ENCODE results near the gene SEPTIN5. TPM values are rescaled to one million over a fixed set of nuclear protein-coding genes. Genes with fewer than 3 reads are reported as not detected.

The SEPTIN5 gene
- total and polyA plus RNA-seq, 7 donors, result 3.7 to 10.9 (median 7.0) TPM

DNA sequence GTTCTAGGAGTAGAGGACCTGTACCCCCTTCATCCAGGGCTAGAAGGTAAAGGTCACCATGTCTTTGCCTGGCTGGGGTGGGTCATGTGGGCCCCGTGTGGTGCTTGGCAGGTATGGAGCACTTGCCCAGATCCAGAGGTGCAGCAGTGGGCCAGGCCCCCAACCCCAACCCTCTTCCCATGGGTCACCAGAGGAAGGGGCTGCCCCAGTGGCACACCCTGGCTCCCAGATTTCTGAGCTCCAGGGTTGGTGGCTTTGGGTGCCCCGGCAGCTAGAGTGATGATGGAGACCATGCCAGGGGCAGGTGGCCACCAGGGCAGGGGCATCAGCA lies 6.7 kb downstream of the SEPTIN5 start:
- no peak overlapping the region for H3K27ac ChIP-seq
- intact Hi-C loops (cut with DNase I), result no loop called here
- no peak overlapping the region for H3K4me3 ChIP-seq
- peaks cover 0 to 32% (median 10%) of the 10 kb centered on the region in 3 donors for H3K27me3 ChIP-seq (ENCODE audit: insufficient read depth in 3 of 3, low read length in 2 of 3)
- H3K36me3 ChIP-seq (ENCODE audit: insufficient read depth in 1 of 2, low read depth in 1 of 2), result no peaks in the 10 kb centered on the region
- no peaks in the 10 kb centered on the region for H3K9me3 ChIP-seq
- ATAC-seq, result no peak
- no peak for TF ChIP-seq CTCF (IDR thresholded peaks at IDR 0.05)
- H3K4me1 ChIP-seq, result peaks cover 5% of the 10 kb centered on the region
- no peak for DNase-seq
- 90 to 98% (median 96%) methylated on average over 2 of the region's 2 CpGs for WGBS, 3 donors

DNA sequence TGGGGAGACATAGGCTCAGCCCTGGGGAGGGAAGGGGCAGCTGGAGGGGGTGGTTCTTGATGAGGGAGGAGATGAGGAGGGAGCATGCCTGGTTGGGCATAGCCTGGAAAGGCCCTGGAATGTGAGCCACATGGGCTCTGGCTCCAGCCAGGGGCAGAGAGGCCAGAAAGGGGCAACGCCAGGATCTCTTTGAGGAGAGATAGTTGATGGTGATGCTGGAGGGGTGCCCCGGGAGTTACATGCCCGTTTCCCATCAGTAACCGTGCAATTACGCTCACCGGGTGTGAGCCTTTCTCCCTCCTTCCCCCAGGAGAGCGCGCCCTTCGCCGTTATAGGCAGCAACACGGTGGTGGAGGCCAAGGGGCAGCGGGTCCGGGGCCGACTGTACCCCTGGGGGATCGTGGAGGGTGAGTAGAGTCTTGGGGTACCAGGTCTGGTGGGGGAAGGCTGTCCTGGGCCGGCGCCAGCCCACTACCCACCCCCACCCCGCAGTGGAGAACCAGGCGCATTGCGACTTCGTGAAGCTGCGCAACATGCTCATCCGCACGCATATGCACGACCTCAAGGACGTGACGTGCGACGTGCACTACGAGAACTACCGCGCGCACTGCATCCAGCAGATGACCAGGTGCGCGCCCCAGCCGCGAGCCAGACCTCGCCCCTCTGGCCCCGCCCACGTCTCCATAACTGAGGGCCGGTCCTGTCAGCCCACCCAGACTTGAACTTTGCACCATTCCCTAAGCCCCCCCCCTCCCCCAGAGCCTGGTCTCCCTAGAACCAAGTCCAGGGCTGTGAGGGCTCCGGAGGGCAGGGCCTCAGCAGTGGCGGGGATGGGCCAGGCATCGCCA lies 7.3 kb downstream of the SEPTIN5 start:
- no peak overlapping the region for H3K4me3 ChIP-seq
- H3K4me1 ChIP-seq, result peaks cover 5% of the 10 kb centered on the region
- DNase-seq, result no peak
- TF ChIP-seq CTCF (IDR thresholded peaks at IDR 0.05), result no peak
- no peaks in the 10 kb centered on the region for H3K9me3 ChIP-seq
- no peak for ATAC-seq
- no peak overlapping the region for H3K27ac ChIP-seq
- H3K27me3 ChIP-seq (ENCODE audit: insufficient read depth in 3 of 3, low read length in 2 of 3), result peaks cover 0 to 32% (median 10%) of the 10 kb centered on the region in 3 donors
- no peaks in the 10 kb centered on the region for H3K36me3 ChIP-seq (ENCODE audit: insufficient read depth in 1 of 2, low read depth in 1 of 2)
- WGBS, 3 donors, result 79 to 83% (median 80%) methylated on average over 39 to 44 of the region's 44 CpGs
- intact Hi-C loops (cut with DNase I), result no loop called here

- intact Hi-C loops (cut with DNase I), result no loop called here
- DNase-seq (no peak), ATAC-seq (no peak)
- no peak for TF ChIP-seq CTCF (IDR thresholded peaks at IDR 0.05)
- no peaks in the 10 kb centered on the region for H3K9me3 ChIP-seq
- WGBS, 3 donors, result 79 to 84% (median 82%) methylated on average over 41 to 60 of the region's 60 CpGs
- no peaks in the 10 kb centered on the region for H3K36me3 ChIP-seq (ENCODE audit: insufficient read depth in 1 of 2, low read depth in 1 of 2)
- H3K4me1 ChIP-seq, result peaks cover 5% of the 10 kb centered on the region
- no peak overlapping the region for H3K27ac ChIP-seq
- peaks cover 0 to 32% (median 10%) of the 10 kb centered on the region in 3 donors for H3K27me3 ChIP-seq (ENCODE audit: insufficient read depth in 3 of 3, low read length in 2 of 3)
- H3K4me3 ChIP-seq, result no peak overlapping the region
These were observed 8.1 kb downstream of the SEPTIN5 start for GRCh38 chr22:19722178-19722981.

- H3K4me1 ChIP-seq, result peaks cover 5% of the 10 kb centered on the region
- intact Hi-C loops (cut with DNase I), result no loop called here
- no peaks in the 10 kb centered on the region for H3K9me3 ChIP-seq
- H3K4me3 ChIP-seq, result no peak overlapping the region
- peaks cover 0 to 32% (median 10%) of the 10 kb centered on the region in 3 donors for H3K27me3 ChIP-seq (ENCODE audit: insufficient read depth in 3 of 3, low read length in 2 of 3)
- ATAC-seq, result no peak
- no peak for DNase-seq
- no peak overlapping the region for H3K27ac ChIP-seq
- no peak for TF ChIP-seq CTCF (IDR thresholded peaks at IDR 0.05)
- no peaks in the 10 kb centered on the region for H3K36me3 ChIP-seq (ENCODE audit: insufficient read depth in 1 of 2, low read depth in 1 of 2)
- 67 to 91% (median 79%) methylated on average over 15 of the region's 15 CpGs for WGBS, 3 donors
These were observed 8.6 kb downstream of the SEPTIN5 start for GRCh38 chr22:19722982-19723231.
